Measurements from ENCODE around the gene GIMAP5. TPM values are rescaled to one million over a fixed set of nuclear protein-coding genes. Genes with fewer than 3 reads are reported as not detected.

GIMAP5 gene
- total RNA-seq, 4 donors from 2014 or later, result 2.6 to 15.7 (median 11.2) TPM

GRCh38 chr7:150715293-150715692 is 21.9 kb upstream of the GIMAP5 start:
- no peaks in the 10 kb centered on the region for H3K4me1 ChIP-seq
- no peaks in the 10 kb centered on the region for H3K36me3 ChIP-seq
- peak overlapping the region; percentile 54 to 72 (median 64) for H3K27ac ChIP-seq
- intact Hi-C loops (cut with DNase I; ENCODE audit: low total_unique reads) (no loop called here), in situ Hi-C loops (cut with MboI; ENCODE audit: low pct_ligation_motif_present in 1 of 4, low pct_unique_long_range_greater_than_20kb in 1 of 4, low sequenced_read_pairs in 3 of 4) (no loop called here)
- WGBS, 2 donors (ENCODE audit: low coverage in 1 of 2), result 80 to 90% methylated on average over 4 of the region's 4 CpGs
- no peak overlapping the region for H3K4me3 ChIP-seq
- H3K27me3 ChIP-seq, result no peaks in the 10 kb centered on the region
- no peaks in the 10 kb centered on the region for H3K9me3 ChIP-seq
- no peak for TF ChIP-seq EP300 (IDR thresholded peaks at IDR 0.05; ENCODE audit: low read depth)
- no peak for TF ChIP-seq POLR2AphosphoS5 (IDR thresholded peaks at IDR 0.05)
- no peak for TF ChIP-seq POLR2A (IDR thresholded peaks at IDR 0.05)
- no peak for TF ChIP-seq CTCF (IDR thresholded peaks at IDR 0.05)
- no peak for DNase-seq

GRCh38 chr7:150715738-150716137 is 21.5 kb upstream of the GIMAP5 start:
- Histone ChIP-seq H3K27ac (peak overlapping the region; percentile 54 to 72 (median 64)), H3K36me3 (no peaks in the 10 kb centered on the region), H3K9me3 (no peaks in the 10 kb centered on the region), H3K4me3 (peak overlapping the region in 1 of 4 donors; percentile 46), H3K4me1 (no peaks in the 10 kb centered on the region), H3K27me3 (no peaks in the 10 kb centered on the region)
- no peak for TF ChIP-seq EP300 (IDR thresholded peaks at IDR 0.05; ENCODE audit: low read depth)
- TF ChIP-seq POLR2AphosphoS5 (IDR thresholded peaks at IDR 0.05), result no peak
- TF ChIP-seq CTCF (IDR thresholded peaks at IDR 0.05), result no peak
- TF ChIP-seq POLR2A (IDR thresholded peaks at IDR 0.05), result no peak
- no peak for DNase-seq
- WGBS, 2 donors (ENCODE audit: low coverage in 1 of 2), result 60% methylated on average over 4 of the region's 4 CpGs; no CpG with 5 or more reads in 1 of the 2 donors
- intact Hi-C loops (cut with DNase I; ENCODE audit: low total_unique reads), result no loop called here
- in situ Hi-C loops (cut with MboI; ENCODE audit: low pct_ligation_motif_present in 1 of 4, low pct_unique_long_range_greater_than_20kb in 1 of 4, low sequenced_read_pairs in 3 of 4), result no loop called here

GRCh38 chr7:150716368-150716767 is 20.9 kb upstream of the GIMAP5 start, which contains the start of gene GIMAP1:
Gene GIMAP1, plus strand, starts transcription at chr7:150716613. Its CDS starts 2,435 bp downstream, at chr7:150719048.
- WGBS, 2 donors (ENCODE audit: low coverage in 1 of 2), result 58% methylated on average over 5 of the region's 5 CpGs; no CpG with 5 or more reads in 1 of the 2 donors
- Histone ChIP-seq H3K4me1 (no peaks in the 10 kb centered on the region), H3K9me3 (no peaks in the 10 kb centered on the region), H3K36me3 (no peaks in the 10 kb centered on the region), H3K27ac (peak within 1 kb of the TSS; percentile 54 to 72 (median 64)), H3K27me3 (no peaks in the 10 kb centered on the region), H3K4me3 (peak within 1 kb of the TSS in 3 of 4 donors; percentile 22 to 46 (median 30))
- intact Hi-C loops (cut with DNase I; ENCODE audit: low total_unique reads) (no loop called here), in situ Hi-C loops (cut with MboI; ENCODE audit: low pct_ligation_motif_present in 1 of 4, low pct_unique_long_range_greater_than_20kb in 1 of 4, low sequenced_read_pairs in 3 of 4) (no loop called here)
- DNase-seq, result peak; percentile 41
- no peak for TF ChIP-seq EP300 (IDR thresholded peaks at IDR 0.05; ENCODE audit: low read depth)
- peak; percentile 50 to 56 (median 54) for TF ChIP-seq POLR2AphosphoS5 (IDR thresholded peaks at IDR 0.05)
- peak; percentile 34 for TF ChIP-seq POLR2A (IDR thresholded peaks at IDR 0.05)
- TF ChIP-seq CTCF (IDR thresholded peaks at IDR 0.05), result no peak

GRCh38 chr7:150716939-150717338 is 20.3 kb upstream of the GIMAP5 start:
- H3K36me3 ChIP-seq, result no peaks in the 10 kb centered on the region
- no peaks in the 10 kb centered on the region for H3K4me1 ChIP-seq
- H3K9me3 ChIP-seq, result no peaks in the 10 kb centered on the region
- 63 to 71% methylated on average over 2 to 4 of the region's 4 CpGs for WGBS, 2 donors (ENCODE audit: low coverage in 1 of 2)
- in situ Hi-C loops (cut with MboI; ENCODE audit: low pct_ligation_motif_present in 1 of 4, low pct_unique_long_range_greater_than_20kb in 1 of 4, low sequenced_read_pairs in 3 of 4), result no loop called here
- no peak for DNase-seq
- TF ChIP-seq POLR2AphosphoS5 (IDR thresholded peaks at IDR 0.05) (no peak), CTCF (IDR thresholded peaks at IDR 0.05) (no peak), EP300 (IDR thresholded peaks at IDR 0.05; ENCODE audit: low read depth) (no peak), POLR2A (IDR thresholded peaks at IDR 0.05) (no peak)
- H3K4me3 ChIP-seq, result peak overlapping the region in 3 of 4 donors; percentile 22 to 46 (median 30)
- H3K27me3 ChIP-seq, result no peaks in the 10 kb centered on the region
- peak overlapping the region; percentile 54 to 72 (median 64) for H3K27ac ChIP-seq
- intact Hi-C loops (cut with DNase I; ENCODE audit: low total_unique reads), result no loop called here
